ENCODE measurements around the gene RHOA. TPM values are rescaled to one million over a fixed set of nuclear protein-coding genes. Genes with fewer than 3 reads are reported as not detected.
"Not testable (repeated sequence)": the region's sequence is repeated elsewhere in the genome, so short reads cannot be mapped to it uniquely, and the experiment has no call there.

RHOA gene
- total RNA-seq, 4 donors from 2014 or later, result 456 to 542 (median 494) TPM

- ATAC-seq (ENCODE audit: low FRiP score), result no peak
- no peak for DNase-seq (ENCODE audit: low spot score)
- TF ChIP-seq, protein P1, sequence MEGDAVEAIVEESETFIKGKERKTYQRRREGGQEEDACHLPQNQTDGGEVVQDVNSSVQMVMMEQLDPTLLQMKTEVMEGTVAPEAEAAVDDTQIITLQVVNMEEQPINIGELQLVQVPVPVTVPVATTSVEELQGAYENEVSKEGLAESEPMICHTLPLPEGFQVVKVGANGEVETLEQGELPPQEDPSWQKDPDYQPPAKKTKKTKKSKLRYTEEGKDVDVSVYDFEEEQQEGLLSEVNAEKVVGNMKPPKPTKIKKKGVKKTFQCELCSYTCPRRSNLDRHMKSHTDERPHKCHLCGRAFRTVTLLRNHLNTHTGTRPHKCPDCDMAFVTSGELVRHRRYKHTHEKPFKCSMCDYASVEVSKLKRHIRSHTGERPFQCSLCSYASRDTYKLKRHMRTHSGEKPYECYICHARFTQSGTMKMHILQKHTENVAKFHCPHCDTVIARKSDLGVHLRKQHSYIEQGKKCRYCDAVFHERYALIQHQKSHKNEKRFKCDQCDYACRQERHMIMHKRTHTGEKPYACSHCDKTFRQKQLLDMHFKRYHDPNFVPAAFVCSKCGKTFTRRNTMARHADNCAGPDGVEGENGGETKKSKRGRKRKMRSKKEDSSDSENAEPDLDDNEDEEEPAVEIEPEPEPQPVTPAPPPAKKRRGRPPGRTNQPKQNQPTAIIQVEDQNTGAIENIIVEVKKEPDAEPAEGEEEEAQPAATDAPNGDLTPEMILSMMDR (IDR thresholded peaks at IDR 0.05), result no peak
Observed at GRCh38 chr3:49352890-49353421, 58.8 kb downstream of the RHOA start.

DNA sequence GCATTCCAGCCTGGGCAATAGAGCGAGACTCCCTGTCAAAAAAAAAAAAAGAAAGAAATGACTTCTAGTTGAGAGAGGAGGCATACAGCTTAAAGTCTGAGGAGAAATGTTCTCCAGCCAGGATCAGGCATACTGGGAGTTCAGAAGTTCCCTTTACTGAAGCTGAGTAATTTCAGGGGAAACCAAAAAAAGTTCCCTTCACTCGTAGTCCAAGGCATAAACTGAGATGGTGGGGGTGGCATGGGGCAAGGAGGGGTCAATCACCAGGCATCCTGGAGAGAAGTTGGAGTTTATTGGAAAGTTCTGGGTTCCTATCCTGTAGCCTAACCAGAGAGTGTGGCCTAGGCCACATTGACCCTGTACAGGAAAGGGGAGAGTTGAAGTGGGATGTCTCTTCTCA lies 59.5 kb downstream of the RHOA start:
- DNase-seq (ENCODE audit: low spot score) (no peak), ATAC-seq (ENCODE audit: low FRiP score) (no peak)
- TF ChIP-seq, protein P1 (IDR thresholded peaks at IDR 0.05), result no peak

- DNase-seq (ENCODE audit: low spot score) (no peak), ATAC-seq (ENCODE audit: low FRiP score) (peak; percentile 60)
- TF ChIP-seq, protein P1 (IDR thresholded peaks at IDR 0.05), result no peak
Observed at GRCh38 chr3:49351521-49352011, 60.2 kb downstream of the RHOA start.

- TF ChIP-seq, protein P1 (IDR thresholded peaks at IDR 0.05), result no peak
- no peak for DNase-seq (ENCODE audit: low spot score)
- no peak for ATAC-seq (ENCODE audit: low FRiP score)
Observed at GRCh38 chr3:49349348-49350114, 62.2 kb downstream of the RHOA start.

DNA sequence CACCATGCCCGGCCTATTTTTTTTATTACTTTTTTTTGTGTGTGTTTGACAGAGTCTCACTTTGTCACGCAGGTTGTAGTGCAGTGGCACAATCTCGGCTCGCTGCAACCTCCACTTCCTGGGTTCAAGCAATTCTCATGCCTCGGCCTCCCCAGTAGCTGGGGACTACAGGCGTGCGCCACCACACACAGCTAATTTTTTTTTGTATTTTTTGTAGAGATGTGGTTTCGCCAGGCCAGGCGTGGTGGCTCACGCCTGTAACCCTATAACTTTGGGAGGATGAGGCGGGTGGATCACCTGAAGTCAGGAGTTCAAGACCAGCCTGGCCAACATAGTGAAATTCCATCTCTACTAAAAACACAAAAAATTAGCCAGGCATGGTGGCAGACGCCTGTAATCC lies 63.4 kb downstream of the RHOA start:
- ATAC-seq (ENCODE audit: low FRiP score); DNase-seq (ENCODE audit: low spot score): not testable (repeated sequence)

DNA sequence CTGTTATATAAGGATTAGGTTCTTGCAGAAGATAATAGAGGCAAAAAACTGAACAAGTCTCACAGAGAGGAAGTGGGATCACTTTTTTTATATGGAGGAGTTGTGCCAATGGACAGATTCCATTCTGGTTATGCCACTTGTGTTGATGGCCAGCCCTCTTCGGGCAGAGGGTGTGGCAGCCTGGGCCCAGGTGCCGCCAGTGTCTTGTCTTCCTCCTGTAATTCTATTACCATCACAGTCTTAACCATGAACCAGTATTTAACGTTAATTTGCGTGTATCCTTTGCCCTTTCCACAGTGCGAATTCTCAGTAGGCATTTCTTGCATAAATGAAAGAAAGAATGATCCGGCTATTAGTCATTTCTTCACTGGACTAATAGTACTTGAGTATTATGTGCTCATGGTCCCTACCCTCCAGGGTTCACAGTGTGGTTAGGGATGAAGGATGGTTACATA lies 65.0 kb downstream of the RHOA start:
- DNase-seq (ENCODE audit: low spot score) (no peak), ATAC-seq (ENCODE audit: low FRiP score) (no peak)
- TF ChIP-seq, protein P1 (IDR thresholded peaks at IDR 0.05), result no peak

DNA sequence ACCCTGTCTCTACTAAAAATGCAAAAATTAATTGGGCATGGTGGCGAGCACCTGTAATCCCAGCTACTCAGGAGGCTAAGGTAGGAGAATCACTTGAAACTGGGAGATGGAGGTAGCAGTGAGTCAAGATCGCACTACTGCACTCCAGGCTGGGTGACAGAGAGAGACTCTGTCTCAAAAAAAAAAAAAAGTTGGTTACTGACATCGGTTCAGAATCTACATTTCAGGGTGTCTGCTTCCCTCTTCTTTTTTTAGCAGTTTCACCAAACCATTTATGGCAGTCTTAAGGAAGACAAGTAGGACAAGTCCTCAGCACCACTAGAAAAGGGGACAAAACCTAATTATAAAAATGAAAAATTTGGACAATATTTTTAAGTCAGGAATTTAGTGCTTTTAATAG lies 68.6 kb downstream of the RHOA start:
- DNase-seq (ENCODE audit: low spot score) (no peak), ATAC-seq (ENCODE audit: low FRiP score) (no peak)
- TF ChIP-seq, protein P1 (IDR thresholded peaks at IDR 0.05), result no peak

Measured in omental fat pad (tissue), 4 donors.